ENCODE data around the gene SEC22A. TPM values are rescaled to one million over a fixed set of nuclear protein-coding genes. Genes with fewer than 3 reads are reported as not detected.

SEC22A gene
- total RNA-seq (2013; cell fraction: nucleolus; rRNA removed): 35.9 and 36.4 TPM in 2 replicates
- 37.6 and 38.9 TPM in 2 replicates for total RNA-seq (2014; rRNA removed)
- total RNA-seq (2014; rRNA removed; fragmentation: Illumina TruSeq; extraction: Trizol): 35.9 and 37.5 TPM in 2 replicates
- total RNA-seq (2021): 17.9 and 19.3 TPM in 2 replicates
- 7.7 TPM for polyA plus RNA-seq (2011; ENCODE audit: low read depth)
- 35.7 and 39.2 TPM in 2 replicates for polyA plus RNA-seq (2011; rRNA removed)
- 20.7 and 27.4 TPM in 2 replicates for polyA plus RNA-seq (2011; cell fraction: cytosol; rRNA removed)
- 15.9 and 17.8 TPM in 2 replicates for polyA plus RNA-seq (2011; cell fraction: nucleus; rRNA removed)
- 17.0 and 17.7 TPM in 2 replicates for polyA plus RNA-seq (2012)
- 34.9 and 37.9 TPM in 2 replicates for polyA plus RNA-seq (2014; fragmentation: Illumina TruSeq; extraction: Trizol)
- 10 to 100 TPM; 39.9 to 70.3 TPM for polyA plus RNA-seq (2014; fragmentation: Nextera tagmentation; extraction: Ambion mirVana)
- polyA plus RNA-seq (2014; rRNA removed): 18.8 and 25.8 TPM in 2 replicates
- 10 to 100 TPM; 37.9 to 45.1 TPM for polyA plus RNA-seq (2016; fragmentation: Nextera tagmentation; extraction: Ambion mirVana)
- 22.4 and 33.1 TPM in 2 replicates for polyA minus RNA-seq (2011; rRNA and poly(A)+ RNA removed)
- 13.5 and 13.9 TPM in 2 replicates for polyA minus RNA-seq (2011; cell fraction: cytosol; rRNA and poly(A)+ RNA removed)
- polyA minus RNA-seq (2011; cell fraction: nucleus; rRNA and poly(A)+ RNA removed): 19.3 TPM in 2 replicates
- Bru-seq, nascent RNA: percentile 88 among the genes with signal in this experiment
- percentile 80 among the genes with signal in this experiment for BruChase-seq, experiment 1, labeled RNA remaining after a 6-hour chase
- BruChase-seq, experiment 2, labeled RNA remaining after a 2-hour chase: percentile 87 among the genes with signal in this experiment
- long read RNA-seq, experiment 1, full-length matches to known transcripts: 19 of 20 reads
- long read RNA-seq, experiment 1, partial matches to known transcripts: 1 of 20 reads
- long read RNA-seq, experiment 1, other reads (novel, unspliced or antisense): 0 of 20 reads
- long read RNA-seq, experiment 2, full-length matches to known transcripts: 98 of 137 reads
- long read RNA-seq, experiment 2, partial matches to known transcripts: 20 of 137 reads
- long read RNA-seq, experiment 2, other reads (novel, unspliced or antisense): 19 of 137 reads

- WGBS (ENCODE audit: insufficient coverage, insufficient replicate concordance, low lambda C conversion rate, missing lambda C conversion rate): 1% methylated on average over 55 of the region's 60 CpGs
- H3K27me3 ChIP-seq (replicated peaks in 1 of 2; ENCODE audit: control insufficient read depth in 2 of 2, insufficient read depth in 2 of 2, low read length in 1 of 2): no peaks in the 10 kb centered on the region
- H3K9me3 ChIP-seq (replicated peaks; ENCODE audit: control insufficient read depth, insufficient read depth, low read length): no peaks in the 10 kb centered on the region; the same call in 2 of the 3 replicates
- ATAC-seq (peak; percentile 99), DNase-seq (ENCODE audit: low read depth, low spot score) (peak; percentile 89), FAIRE-seq (peak; percentile 75)
- intact Hi-C loops (cut with micrococcal nuclease; ENCODE audit: unreplicated experiment): no loop called here
- H3K4me3 ChIP-seq: peak within 1 kb of the TSS; percentile 96
- CTCF ChIA-PET: interaction anchor here (0.6 to 1.4 kb wide), 2 partner anchors 17 to 50 kb away, joined by 3 to 4 read pairs; no protein-coding TSS in a partner anchor
- no peaks in the 10 kb centered on the region for H3K36me3 ChIP-seq (ENCODE audit: control insufficient read depth in 2 of 2, insufficient read depth in 2 of 2, low read length in 1 of 2)
- BruUV-seq (replicated peaks): no TSS peak
- SMC1A ChIA-PET (ENCODE audit: uncharacterized antibody, unreplicated experiment): interaction anchor here (0.8 to 1.2 kb wide), 5 partner anchors 9 to 44 kb away, joined by 3 to 5 read pairs (median 3); no protein-coding TSS in a partner anchor
- H3K27ac ChIP-seq (ENCODE audit: control insufficient read depth, insufficient read depth): peak within 1 kb of the TSS; percentile 85
- in situ Hi-C loops (cut with MboI): no loop called here
- peaks cover 28% of the 10 kb centered on the region for H3K79me2 ChIP-seq (ENCODE audit: control insufficient read depth, insufficient read depth, low read length)
- POLR2A ChIA-PET: interaction anchor here (0.5 to 1.8 kb wide), 10 partner anchors 8 to 818 kb away, joined by 3 to 5 read pairs (median 3); partner anchors contain the start of gene FAM162A
- peak within 1 kb of the TSS; percentile 96 for H3K4me2 ChIP-seq (ENCODE audit: control insufficient read depth, insufficient read depth)
- H2AFZ ChIP-seq (ENCODE audit: control insufficient read depth, low read depth, low read length): peak within 1 kb of the TSS; percentile 98
- RAD21 ChIA-PET (ENCODE audit: unreplicated experiment): interaction anchor here (1.0 to 1.3 kb wide), 2 partner anchors 48 to 134 kb away, joined by 3 to 4 read pairs; no protein-coding TSS in a partner anchor
- peak within 1 kb of the TSS; percentile 88 for H3K9ac ChIP-seq (ENCODE audit: control insufficient read depth, insufficient read depth, low read length)
- 0 out of 2 replicates have a peak, but pooled peaks cover 8% of the 10 kb centered on the region for H3K4me1 ChIP-seq (ENCODE audit: control insufficient read depth, insufficient read depth, low read length)
- no peaks in the 10 kb centered on the region for H4K20me1 ChIP-seq (ENCODE audit: control insufficient read depth, insufficient read depth)
- no peak for TF ChIP-seq TARDBP (IDR thresholded peaks at IDR 0.05; ENCODE audit: borderline replicate concordance)
- no peak for TF ChIP-seq SIX5 (IDR thresholded peaks at IDR 0.05; ENCODE audit: low read depth, low read length, severe bottlenecking)
- TF ChIP-seq JUNB (IDR thresholded peaks at IDR 0.05): no peak
- TF ChIP-seq ASH2L (IDR thresholded peaks at IDR 0.05; ENCODE audit: borderline replicate concordance, low read depth): no peak
- peak; percentile 94 for TF ChIP-seq CREM (IDR thresholded peaks at IDR 0.05; ENCODE audit: low read depth)
- TF ChIP-seq JUND (IDR thresholded peaks at IDR 0.05; ENCODE audit: low read depth, low read length): no peak
- TF ChIP-seq RELB (IDR thresholded peaks at IDR 0.05; ENCODE audit: low read depth): no peak; the same call in 1 of the 2 replicates
- no peak for TF ChIP-seq MYB (IDR thresholded peaks at IDR 0.05; ENCODE audit: borderline replicate concordance, low read depth, low read length)
- TF ChIP-seq BMI1 (IDR thresholded peaks at IDR 0.05; ENCODE audit: borderline replicate concordance): no peak
- no peak for TF ChIP-seq CEBPZ (IDR thresholded peaks at IDR 0.05; ENCODE audit: low read depth, low read length)
- TF ChIP-seq MEF2A (IDR thresholded peaks at IDR 0.05; ENCODE audit: insufficient read depth, low read depth, low read length): 0 out of 2 replicates have a peak, but pooled peaks have one; percentile 34
- TF ChIP-seq CBFB (IDR thresholded peaks at IDR 0.05; ENCODE audit: low read depth): no peak
- TF ChIP-seq IKZF1 (conservative IDR thresholded peaks at IDR 0.05): peak; percentile 44; the same call in 1 of the 2 replicates
These were observed at the start of gene SEC22A for GRCh38 chr3:123201557-123202427. TSS of gene SEC22A (plus strand) at chr3:123201943. CDS start at chr3:123209218, 7,275 bp downstream.

Measured in GM12878 (cell line).